Effector memory CD8-positive, alpha-beta T cell (primary cell): ENCODE data around the gene TAGLN.

Experiments
- ATAC-seq: fragments of 150-1000 bp; cut with Tn5 transposase; replicated peaks from 2 replicates; pipeline ENCODE4 v1.10.0; 2021; ENCODE audit warnings: mild to moderate bottlenecking, moderate library complexity
- DNase-seq, 3 experiments: peaks; one replicate each; pipeline ENCODE4 v3.0.0; 2021
- H3K27ac Mint-ChIP-seq, 2 donors: one replicate each; pipeline ENCODE4 v1.8.0; 2022; ENCODE audit warnings: mild to moderate bottlenecking in 2 of 2, mixed read lengths in 2 of 2, moderate library complexity in 2 of 2
- H3K27me3 Mint-ChIP-seq, 2 donors: one replicate each; pipeline ENCODE4 v1.8.0; 2022; ENCODE audit warnings: mixed read lengths in 2 of 2
- H3K36me3 Mint-ChIP-seq: one replicate; pipeline ENCODE4 v1.8.0; 2022; ENCODE audit warnings: mild to moderate bottlenecking, moderate library complexity, mixed read lengths; ENCODE audit not compliant: insufficient read depth
- H3K4me1 Mint-ChIP-seq, 2 donors: one replicate each; pipeline ENCODE4 v1.8.0; 2022; ENCODE audit warnings: low read depth in 2 of 2, mixed read lengths in 2 of 2
- H3K4me3 Mint-ChIP-seq, 2 donors: one replicate each; pipeline ENCODE4 v1.8.0; 2022; ENCODE audit warnings: mild to moderate bottlenecking in 2 of 2, mixed read lengths in 2 of 2, moderate library complexity in 2 of 2
- H3K9me3 Mint-ChIP-seq, 2 donors: one replicate each; pipeline ENCODE4 v1.8.0; 2022; ENCODE audit warnings: mixed read lengths in 2 of 2

TAGLN gene

GRCh38 chr11:117229931-117230285, 30.7 kb downstream of the TAGLN start:
- Mint-ChIP-seq H3K4me3 (peak overlapping the region; percentile 93 to 99), H3K4me1 (peaks cover 55 to 61% of the 10 kb centered on the region in 2 donors), H3K27ac (peak overlapping the region; percentile 92 to 96), H3K9me3 (no peaks in the 10 kb centered on the region), H3K27me3 (no peaks in the 10 kb centered on the region), H3K36me3 (peaks cover 75% of the 10 kb centered on the region)
- no peak for ATAC-seq
- no peak for DNase-seq

GRCh38 chr11:117230286-117230961, 31.3 kb downstream of the TAGLN start:
- Mint-ChIP-seq H3K36me3 (peaks cover 69% of the 10 kb centered on the region), H3K27me3 (no peaks in the 10 kb centered on the region), H3K4me1 (peaks cover 53 to 61% of the 10 kb centered on the region in 2 donors), H3K9me3 (no peaks in the 10 kb centered on the region), H3K27ac (peak overlapping the region; percentile 92 to 96), H3K4me3 (peak overlapping the region; percentile 93 to 99)
- ATAC-seq: peak; percentile 63
- DNase-seq: peak; percentile 46 to 54 (median 49)

- DNase-seq (no peak), ATAC-seq (no peak)
- peaks cover 52 to 59% of the 10 kb centered on the region in 2 donors for H3K4me1 Mint-ChIP-seq
- no peaks in the 10 kb centered on the region for H3K9me3 Mint-ChIP-seq
- H3K36me3 Mint-ChIP-seq: peaks cover 62% of the 10 kb centered on the region
- H3K4me3 Mint-ChIP-seq: peak overlapping the region; percentile 93 to 99
- H3K27ac Mint-ChIP-seq: peak overlapping the region; percentile 92 to 96
- no peaks in the 10 kb centered on the region for H3K27me3 Mint-ChIP-seq
These were observed 32.0 kb downstream of the TAGLN start for GRCh38 chr11:117230999-117231841.

- ATAC-seq (no peak), DNase-seq (peak in 1 of 3 experiments; percentile 41)
- Mint-ChIP-seq H3K36me3 (peaks cover 56% of the 10 kb centered on the region), H3K27me3 (no peaks in the 10 kb centered on the region), H3K4me3 (peak within 1 kb of the TSS; percentile 93 to 99), H3K4me1 (peaks cover 48 to 54% of the 10 kb centered on the region in 2 donors), H3K9me3 (no peaks in the 10 kb centered on the region), H3K27ac (peak within 1 kb of the TSS; percentile 92 to 96)
These were observed 32.6 kb downstream of the TAGLN start, which contains the start of gene PCSK7 for GRCh38 chr11:117231842-117232091. TSS of gene PCSK7 (minus strand) at chr11:117232073. CDS start at chr11:117229844, 2,229 bp downstream.

GRCh38 chr11:117232092-117232878, 33.1 kb downstream of the TAGLN start, which contains the start of gene RNF214:
TSS of gene RNF214 (plus strand) at chr11:117232671. CDS start at chr11:117234273, 1,602 bp downstream.
- Mint-ChIP-seq H3K4me1 (peaks cover 43 to 50% of the 10 kb centered on the region in 2 donors), H3K9me3 (no peaks in the 10 kb centered on the region)
- peak; percentile 53 to 65 (median 64) for DNase-seq

GRCh38 chr11:117232911-117233409, 33.8 kb downstream of the TAGLN start:
- DNase-seq (peak in 1 of 3 experiments; percentile 11), ATAC-seq (no peak)
- Mint-ChIP-seq H3K4me1 (peaks cover 42 to 50% of the 10 kb centered on the region in 2 donors), H3K36me3 (peaks cover 46% of the 10 kb centered on the region), H3K4me3 (peak overlapping the region; percentile 84 to 87), H3K27ac (peak overlapping the region; percentile 67 to 96), H3K27me3 (no peaks in the 10 kb centered on the region), H3K9me3 (no peaks in the 10 kb centered on the region)

More at GRCh38 chr11:117232092-117232878, 33.1 kb downstream of the TAGLN start, which contains the start of gene RNF214:
- H3K4me3 Mint-ChIP-seq: peak within 1 kb of the TSS; percentile 93 to 99
- ATAC-seq: peak; percentile 77
- H3K36me3 Mint-ChIP-seq: peaks cover 51% of the 10 kb centered on the region
- no peaks in the 10 kb centered on the region for H3K27me3 Mint-ChIP-seq
- H3K27ac Mint-ChIP-seq: peak within 1 kb of the TSS; percentile 92 to 96

GRCh38 chr11:117238221-117238620, 39.1 kb downstream of the TAGLN start:
- no peak overlapping the region for H3K27ac Mint-ChIP-seq
- ATAC-seq: no peak
- peaks cover 28% of the 10 kb centered on the region for H3K36me3 Mint-ChIP-seq
- no peak for DNase-seq
- H3K9me3 Mint-ChIP-seq: no peaks in the 10 kb centered on the region
- H3K4me3 Mint-ChIP-seq: no peak overlapping the region
- no peaks in the 10 kb centered on the region for H3K27me3 Mint-ChIP-seq
- H3K4me1 Mint-ChIP-seq: peaks cover 6 to 10% of the 10 kb centered on the region in 2 donors

GRCh38 chr11:117239295-117239694, 40.1 kb downstream of the TAGLN start:
- Mint-ChIP-seq H3K4me3 (no peak overlapping the region), H3K36me3 (peaks cover 31% of the 10 kb centered on the region), H3K4me1 (no peaks in the 10 kb centered on the region), H3K27ac (no peak overlapping the region), H3K27me3 (no peaks in the 10 kb centered on the region), H3K9me3 (no peaks in the 10 kb centered on the region)
- no peak for ATAC-seq
- DNase-seq: no peak

- Mint-ChIP-seq H3K4me3 (no peak overlapping the region), H3K9me3 (no peaks in the 10 kb centered on the region), H3K27me3 (no peaks in the 10 kb centered on the region), H3K27ac (no peak overlapping the region), H3K4me1 (no peaks in the 10 kb centered on the region), H3K36me3 (peaks cover 62% of the 10 kb centered on the region)
- ATAC-seq (no peak), DNase-seq (no peak)
These were observed 49.2 kb downstream of the TAGLN start for GRCh38 chr11:117248341-117248740.

- Mint-ChIP-seq H3K27ac (no peak overlapping the region), H3K27me3 (no peaks in the 10 kb centered on the region), H3K4me3 (no peak overlapping the region), H3K4me1 (no peaks in the 10 kb centered on the region), H3K36me3 (peaks cover 54% of the 10 kb centered on the region), H3K9me3 (no peaks in the 10 kb centered on the region)
- DNase-seq (no peak), ATAC-seq (no peak)
These were observed 50.4 kb downstream of the TAGLN start for GRCh38 chr11:117249571-117249970.

GRCh38 chr11:117251506-117251905, 52.3 kb downstream of the TAGLN start:
- Mint-ChIP-seq H3K27me3 (no peaks in the 10 kb centered on the region), H3K4me3 (no peak overlapping the region), H3K27ac (no peak overlapping the region), H3K9me3 (no peaks in the 10 kb centered on the region), H3K36me3 (peaks cover 38% of the 10 kb centered on the region), H3K4me1 (no peaks in the 10 kb centered on the region)
- DNase-seq (no peak), ATAC-seq (no peak)

GRCh38 chr11:117255966-117256365, 56.8 kb downstream of the TAGLN start:
- ATAC-seq (no peak), DNase-seq (no peak)
- H3K4me1 Mint-ChIP-seq: no peaks in the 10 kb centered on the region
- H3K36me3 Mint-ChIP-seq: peaks cover 4% of the 10 kb centered on the region
- H3K27ac Mint-ChIP-seq: peak overlapping the region in 1 of 2 donors; percentile 16
- no peaks in the 10 kb centered on the region for H3K9me3 Mint-ChIP-seq
- H3K4me3 Mint-ChIP-seq: no peak overlapping the region
- no peaks in the 10 kb centered on the region for H3K27me3 Mint-ChIP-seq

- Mint-ChIP-seq H3K27ac (no peak overlapping the region), H3K27me3 (no peaks in the 10 kb centered on the region), H3K36me3 (peaks cover 4% of the 10 kb centered on the region), H3K9me3 (no peaks in the 10 kb centered on the region), H3K4me3 (no peak overlapping the region), H3K4me1 (no peaks in the 10 kb centered on the region)
- ATAC-seq: no peak
- no peak for DNase-seq
These were observed 57.4 kb downstream of the TAGLN start for GRCh38 chr11:117256573-117256972.
